Stimulated activated naive CD8-positive, alpha-beta T cell treated with anti-CD3 and anti-CD28 coated beads, Interleukin-15, Interleukin-2, amounts not matched to agents 100 U/mL and 50 U/mL, for 24 hours (primary cell): ENCODE data around the gene NPIPB8.
A peak's percentile ranks its signal among the peaks of the same experiment; 100 is the strongest.
"Not testable (repeated sequence)": the region's sequence is repeated elsewhere in the genome, so short reads cannot be mapped to it uniquely, and the experiment has no call there.

Experiments used
- ATAC-seq: fragments of 150-1000 bp; cut with Tn5 transposase; one replicate; pipeline ENCODE4 v1.10.0; 2021
- DNase-seq: peaks from one replicate; pipeline ENCODE4 v3.0.0; 2021

NPIPB8 gene

GRCh38 chr16:28636093-28636823 is 1.6 kb upstream of the NPIPB8 start:
- not testable (repeated sequence) for DNase-seq, ATAC-seq

DNA sequence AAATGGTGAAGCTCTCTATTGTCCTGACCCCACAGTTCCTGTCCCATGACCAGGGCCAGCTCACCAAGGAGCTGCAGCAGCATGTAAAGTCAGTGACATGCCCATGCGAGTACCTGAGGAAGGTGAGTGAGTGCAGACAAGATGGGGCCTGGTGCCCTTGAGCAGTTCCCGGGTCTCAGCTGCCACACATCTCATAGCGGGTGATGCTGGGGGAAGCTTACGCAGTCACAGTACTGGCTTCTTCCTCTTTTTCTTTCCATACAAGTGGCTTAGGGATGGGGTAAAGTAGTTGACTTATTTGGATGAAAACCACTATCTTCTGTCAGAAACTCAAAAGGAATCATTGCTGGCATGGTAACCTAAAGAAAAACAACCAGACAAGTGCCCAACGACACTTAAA is 494 bp downstream of the NPIPB8 start:
- not testable (repeated sequence) for DNase-seq, ATAC-seq

- not testable (repeated sequence) for ATAC-seq, DNase-seq
These were observed 2.1 kb downstream of the NPIPB8 start for GRCh38 chr16:28639959-28640358.

DNA sequence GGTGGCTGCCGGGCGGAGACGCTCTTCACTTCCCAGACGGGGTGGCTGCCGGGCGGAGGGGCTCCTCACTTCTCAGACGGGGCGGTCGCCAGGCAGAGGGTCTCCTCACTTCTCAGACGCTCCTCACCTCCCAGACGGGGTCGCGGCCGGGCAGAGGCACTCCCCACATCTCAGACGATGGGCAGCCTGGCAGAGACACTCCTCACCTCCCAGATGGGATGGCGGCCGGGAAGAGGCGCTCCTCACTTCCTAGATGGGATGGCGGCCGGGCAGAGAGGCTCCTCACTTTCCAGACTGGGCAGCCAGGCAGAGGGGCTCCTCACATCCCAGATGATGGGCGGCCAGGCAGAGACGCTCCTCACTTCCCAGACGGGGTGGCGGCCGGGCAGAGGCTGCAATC is 28.4 kb downstream of the NPIPB8 start:
- ATAC-seq, DNase-seq: not testable (repeated sequence)

DNA sequence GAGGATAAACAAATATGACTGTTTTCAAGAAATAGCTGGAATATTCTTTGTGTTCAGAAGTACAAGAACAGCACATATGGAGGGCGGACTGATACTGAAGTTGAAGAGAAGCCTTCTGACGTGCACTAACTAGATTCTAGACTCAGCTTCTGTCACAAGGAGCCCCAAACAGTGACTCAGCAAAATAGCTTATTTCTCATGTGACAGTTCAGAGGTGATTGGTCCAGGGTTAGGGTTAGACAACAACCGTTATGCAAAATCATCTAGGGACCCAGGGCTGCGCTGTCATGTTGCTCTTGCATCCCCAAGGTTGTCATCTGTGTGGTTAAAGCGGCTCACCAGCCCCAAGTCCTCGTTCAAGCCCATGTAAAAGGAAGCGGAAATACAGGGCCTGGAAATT is 29.6 kb downstream of the NPIPB8 start:
- ATAC-seq, DNase-seq: not testable (repeated sequence)

DNA sequence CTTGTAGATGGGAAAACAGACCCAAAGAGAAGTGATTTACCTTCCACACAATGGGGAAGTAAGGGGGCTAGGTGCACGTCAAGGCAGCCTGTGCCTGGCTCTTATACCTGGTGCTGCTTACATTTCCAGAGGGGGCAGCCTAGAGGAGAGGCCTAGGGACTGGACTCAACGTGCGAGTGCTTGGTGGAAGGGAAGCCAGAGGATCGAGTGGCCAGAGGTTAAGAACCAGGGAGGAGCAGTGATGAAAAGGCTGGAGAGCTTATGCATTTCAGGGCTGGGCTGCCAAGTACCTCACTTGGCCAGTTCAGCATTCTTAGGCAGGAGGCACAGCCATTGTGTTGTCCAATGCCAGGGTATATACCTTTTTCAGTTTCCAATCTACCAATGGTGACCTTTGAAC is 30.3 kb downstream of the NPIPB8 start:
- not testable (repeated sequence) for DNase-seq, ATAC-seq

GRCh38 chr16:28688327-28688952 is 50.6 kb downstream of the NPIPB8 start:
- ATAC-seq: peak; percentile 96
- DNase-seq: not testable (repeated sequence)

- DNase-seq: not testable (repeated sequence)
These were observed 51.6 kb downstream of the NPIPB8 start for GRCh38 chr16:28689425-28689824.

DNA sequence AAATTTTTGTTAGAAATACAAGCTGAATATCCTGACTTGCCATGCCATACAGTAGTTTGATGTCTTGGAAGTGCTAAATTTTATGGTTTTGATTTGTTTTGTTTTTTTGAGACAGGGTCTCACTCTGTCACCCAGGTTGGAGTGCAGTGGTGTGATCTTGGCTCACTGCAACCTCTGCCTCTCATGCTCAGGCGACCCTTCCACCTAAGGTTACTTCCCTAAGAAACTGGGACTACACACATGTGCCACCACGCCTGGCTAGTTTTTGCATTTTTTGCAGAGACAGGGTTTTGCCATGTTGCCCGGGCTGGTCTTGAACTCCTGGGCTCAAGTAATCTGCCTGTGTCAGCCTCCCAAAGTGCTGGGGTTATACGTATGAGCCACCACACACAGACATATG is 53.9 kb downstream of the NPIPB8 start:
- ATAC-seq, DNase-seq: not testable (repeated sequence)

More at GRCh38 chr16:28689425-28689824, 51.6 kb downstream of the NPIPB8 start:
- ATAC-seq: peak; percentile 75

- not testable (repeated sequence) for DNase-seq, ATAC-seq
These were observed 55.5 kb downstream of the NPIPB8 start for GRCh38 chr16:28693257-28693950.

DNA sequence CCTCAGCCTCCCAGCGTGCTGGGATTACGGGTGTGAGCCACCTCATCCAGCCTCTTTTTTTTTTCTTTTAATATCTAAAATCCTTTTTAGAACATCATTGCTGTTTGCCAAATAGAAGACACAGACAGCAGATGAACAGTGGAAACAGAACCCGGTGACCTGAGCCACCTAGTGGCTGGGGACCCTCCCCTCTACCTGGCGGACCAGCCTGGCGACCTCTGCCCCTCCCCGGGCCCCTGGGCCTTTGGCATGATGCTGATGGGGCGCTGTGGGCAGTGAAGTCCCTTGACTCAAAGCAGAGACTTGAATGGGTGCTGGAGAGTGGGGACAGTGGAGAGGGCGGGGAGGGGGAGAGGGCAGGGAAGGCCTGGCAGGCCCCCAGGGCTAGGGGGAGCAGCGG is 61.9 kb downstream of the NPIPB8 start:
- DNase-seq, ATAC-seq: not testable (repeated sequence)

DNA sequence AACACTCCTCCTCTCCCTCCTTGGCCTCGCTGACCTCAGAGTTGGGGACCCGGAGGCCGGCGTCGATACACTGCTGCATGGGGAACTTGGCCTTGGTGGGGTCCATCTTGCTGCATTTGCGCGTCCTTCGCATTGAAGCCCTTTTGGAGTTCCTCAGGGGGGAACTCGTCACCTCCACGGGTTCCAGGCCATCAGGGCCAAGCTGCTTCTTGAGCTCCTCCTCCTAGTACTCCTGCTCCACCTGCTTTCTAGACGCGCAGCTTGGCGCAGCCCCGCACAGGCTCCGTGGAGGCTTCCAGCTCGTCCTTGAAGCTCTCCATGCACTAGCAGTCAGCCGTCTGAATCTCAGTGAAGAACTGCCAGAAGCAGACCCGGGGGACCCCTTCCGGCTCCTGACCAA is 62.5 kb downstream of the NPIPB8 start:
- ATAC-seq, DNase-seq: not testable (repeated sequence)

DNA sequence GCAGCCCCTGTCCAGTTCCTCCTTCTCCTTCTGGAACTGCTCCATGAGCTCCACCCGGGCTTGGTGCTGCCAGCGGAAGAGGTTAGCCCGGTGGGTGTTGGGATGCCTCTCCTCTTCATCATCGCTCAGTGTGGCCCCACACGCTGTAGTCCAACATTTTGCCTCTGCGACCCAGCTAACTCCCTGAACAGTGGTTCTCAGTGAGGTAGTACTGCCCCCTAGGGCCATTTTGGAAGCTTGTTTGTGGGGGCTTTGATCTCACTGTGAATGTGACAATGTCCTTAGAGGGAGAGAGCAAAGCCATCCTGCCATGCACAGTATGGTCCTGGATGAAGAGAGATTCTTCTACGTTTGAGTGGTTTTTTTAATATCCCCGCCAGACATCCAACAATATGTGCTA is 63.5 kb downstream of the NPIPB8 start:
- ATAC-seq, DNase-seq: not testable (repeated sequence)

DNA sequence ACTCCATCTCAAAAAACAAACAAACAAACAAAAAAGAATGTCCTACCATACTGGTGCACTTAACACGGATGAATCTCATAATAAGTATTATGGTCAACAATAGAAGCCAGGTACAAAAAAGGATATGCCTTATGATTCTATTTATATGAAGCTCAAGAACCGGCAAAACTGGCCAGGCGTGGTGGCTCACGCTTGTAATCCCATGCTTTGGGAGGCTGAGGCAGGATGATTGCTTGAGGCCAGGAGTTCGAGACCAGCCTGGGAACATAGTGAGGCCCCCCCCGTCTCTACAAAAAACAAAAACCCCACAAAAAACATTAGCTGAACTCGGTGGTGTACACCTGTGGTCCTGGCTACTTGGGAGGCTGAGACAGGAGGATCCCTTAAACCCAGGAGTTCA is 66.4 kb downstream of the NPIPB8 start:
- ATAC-seq, DNase-seq: not testable (repeated sequence)
